ENCODE measurements around the gene C19orf38. TPM values are rescaled to one million over a fixed set of nuclear protein-coding genes. Genes with fewer than 3 reads are reported as not detected.
"Not testable (repeated sequence)": the region's sequence is repeated elsewhere in the genome, so short reads cannot be mapped to it uniquely, and the experiment has no call there.

C19orf38 gene
- total RNA-seq, 1 donor: 71.8 TPM

DNA sequence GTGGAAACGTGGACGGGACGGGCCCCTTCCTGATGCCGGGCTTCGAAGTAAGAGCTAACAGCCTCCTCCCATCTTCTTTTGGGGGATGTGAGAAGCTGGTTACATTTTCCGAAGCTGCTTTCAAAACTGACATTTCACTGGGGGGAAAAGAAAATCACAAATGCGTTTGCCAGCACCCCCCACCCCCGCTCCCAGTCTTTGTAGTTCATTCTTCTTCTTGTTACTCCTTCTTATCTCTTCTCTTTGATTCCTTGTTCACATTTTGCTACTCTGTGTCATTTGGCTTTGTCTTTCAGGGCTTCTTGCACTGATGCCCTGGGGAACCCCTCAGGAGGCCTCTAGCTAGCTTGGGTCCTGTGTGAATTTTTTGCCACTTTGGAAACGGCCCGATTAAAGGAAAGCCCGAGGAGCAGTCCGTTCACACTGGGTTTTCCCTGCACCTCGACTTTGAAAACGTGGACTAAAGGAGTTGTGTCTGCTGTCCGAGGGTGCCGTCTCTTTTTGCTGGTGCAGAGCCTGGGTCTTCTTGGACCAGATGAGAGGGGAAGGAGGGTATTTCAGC lies 24.4 kb downstream of the C19orf38 start:
- Histone ChIP-seq H3K4me1 (ENCODE audit: insufficient read depth, low read length) (peaks cover 51% of the 10 kb centered on the region), H3K9me3 (ENCODE audit: low read depth, low read length) (no peaks in the 10 kb centered on the region), H3K4me3 (ENCODE audit: low read length) (peak overlapping the region; percentile 46), H3K27me3 (ENCODE audit: insufficient read depth, low read length) (no peaks in the 10 kb centered on the region)

GRCh38 chr19:10874024-10874423 lies 25.8 kb downstream of the C19orf38 start:
- peaks cover 49% of the 10 kb centered on the region for H3K4me1 ChIP-seq (ENCODE audit: insufficient read depth, low read length)
- H3K9me3 ChIP-seq (ENCODE audit: low read depth, low read length): no peaks in the 10 kb centered on the region
- H3K4me3 ChIP-seq (ENCODE audit: low read length): no peak overlapping the region
- H3K27me3 ChIP-seq (ENCODE audit: insufficient read depth, low read length): no peaks in the 10 kb centered on the region

DNA sequence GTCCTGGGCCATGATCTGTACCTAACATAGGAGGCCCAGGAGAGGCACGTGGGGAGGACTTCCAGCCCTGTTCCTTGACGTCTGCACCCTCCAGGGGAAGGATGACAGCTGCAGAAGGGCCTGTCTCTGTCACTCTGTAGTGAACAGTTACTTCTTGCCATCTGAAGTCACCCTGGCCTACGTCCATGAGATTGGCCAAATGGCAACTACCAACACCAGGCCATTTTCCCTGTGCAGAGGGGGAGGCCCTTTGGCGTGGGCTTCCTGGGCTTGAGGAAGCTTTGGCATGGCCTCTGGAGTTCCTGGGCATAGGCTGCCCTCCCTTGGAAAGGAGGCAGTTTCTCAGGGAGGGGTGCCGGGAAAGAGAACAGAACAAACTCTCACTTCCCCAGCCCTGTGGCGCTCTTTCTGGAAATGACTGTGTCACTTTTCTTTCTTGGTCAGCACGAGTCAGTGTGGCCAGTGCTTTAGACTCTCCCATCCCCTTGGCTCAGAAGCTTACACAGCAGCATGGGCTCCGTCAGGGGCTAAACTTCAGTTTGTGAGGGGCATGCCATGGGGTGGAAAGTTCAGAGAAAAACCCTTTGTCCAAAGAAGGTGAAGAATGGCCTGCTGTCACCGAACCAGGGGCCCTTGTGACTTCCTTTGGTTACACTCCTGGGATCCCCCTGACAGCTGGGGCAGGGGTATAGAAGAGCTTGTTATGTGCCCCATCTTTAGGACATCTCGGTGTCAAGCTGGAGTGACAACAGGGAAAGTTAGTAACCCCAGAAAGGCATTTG lies 28.4 kb downstream of the C19orf38 start:
- Histone ChIP-seq H3K27me3 (ENCODE audit: insufficient read depth, low read length) (no peaks in the 10 kb centered on the region), H3K9me3 (ENCODE audit: low read depth, low read length) (no peaks in the 10 kb centered on the region), H3K4me1 (ENCODE audit: insufficient read depth, low read length) (peaks cover 45% of the 10 kb centered on the region), H3K4me3 (ENCODE audit: low read length) (no peak overlapping the region)

DNA sequence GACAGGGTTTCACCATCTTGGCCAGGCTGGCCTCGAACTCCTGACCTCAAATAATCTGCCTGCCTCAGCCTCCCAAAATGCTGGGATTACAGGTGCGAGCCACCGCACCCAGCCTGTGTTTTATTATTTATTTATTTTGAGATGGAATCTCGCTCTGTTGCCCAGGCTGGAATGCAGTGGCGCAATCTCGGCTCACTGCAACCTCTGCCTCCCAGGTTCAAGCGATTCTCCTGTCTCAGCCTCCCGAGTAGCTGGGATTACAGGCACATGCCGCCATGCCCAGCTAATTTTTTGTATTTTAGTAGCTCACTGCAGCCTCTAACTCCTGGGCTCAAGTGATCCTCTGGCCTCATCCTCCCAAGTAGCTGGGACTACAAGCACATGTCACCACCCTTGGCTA lies 29.4 kb downstream of the C19orf38 start:
- H3K27me3 ChIP-seq (ENCODE audit: insufficient read depth, low read length); H3K4me3 ChIP-seq (ENCODE audit: low read length); H3K9me3 ChIP-seq (ENCODE audit: low read depth, low read length): not testable (repeated sequence)
- H3K4me1 ChIP-seq (ENCODE audit: insufficient read depth, low read length): peaks cover 39% of the 10 kb centered on the region

- Histone ChIP-seq H3K9me3 (ENCODE audit: low read depth, low read length) (no peaks in the 10 kb centered on the region), H3K4me3 (ENCODE audit: low read length) (no peak overlapping the region), H3K4me1 (ENCODE audit: insufficient read depth, low read length) (peaks cover 33% of the 10 kb centered on the region), H3K27me3 (ENCODE audit: insufficient read depth, low read length) (no peaks in the 10 kb centered on the region)
Observed at GRCh38 chr19:10878253-10878652, 30.0 kb downstream of the C19orf38 start.

DNA sequence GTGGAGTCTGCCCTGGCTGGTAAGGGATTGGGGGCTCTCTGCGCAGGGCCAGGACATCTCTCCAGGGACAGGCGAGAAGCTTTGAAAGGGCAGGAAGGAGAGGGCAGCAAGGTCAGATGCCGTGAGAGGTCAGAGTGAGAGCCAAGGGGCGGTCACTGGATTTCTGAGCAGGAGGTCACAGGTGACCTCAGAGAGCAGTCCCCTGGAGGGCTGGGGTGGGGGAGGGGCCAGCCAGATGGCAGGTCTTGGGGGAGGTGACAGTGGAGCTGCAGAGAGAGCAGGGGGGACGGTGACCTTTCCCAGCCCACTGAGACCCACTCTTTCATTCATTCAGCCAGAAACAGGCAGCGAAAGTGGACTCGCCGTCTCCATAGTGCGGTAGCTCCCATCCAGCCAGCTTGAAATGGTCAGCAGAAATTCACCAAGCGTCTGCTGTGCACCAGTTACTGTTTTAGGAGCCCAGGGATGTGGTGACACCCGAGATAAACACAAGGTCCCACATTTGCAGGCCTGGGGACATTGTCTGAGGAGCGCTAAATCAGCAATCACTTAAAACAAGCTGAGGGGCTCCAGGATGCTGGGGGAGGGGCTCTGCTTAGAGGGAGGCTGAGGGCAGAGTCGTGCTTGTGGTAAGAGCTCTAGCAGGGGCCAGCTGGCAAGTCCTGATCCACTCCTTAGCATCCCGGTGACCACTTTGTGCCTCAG lies 33.3 kb downstream of the C19orf38 start:
- no peak overlapping the region for H3K4me3 ChIP-seq (ENCODE audit: low read length)
- H3K9me3 ChIP-seq (ENCODE audit: low read depth, low read length): no peaks in the 10 kb centered on the region
- peaks cover 24% of the 10 kb centered on the region for H3K4me1 ChIP-seq (ENCODE audit: insufficient read depth, low read length)
- H3K27me3 ChIP-seq (ENCODE audit: insufficient read depth, low read length): no peaks in the 10 kb centered on the region

- Histone ChIP-seq H3K4me3 (ENCODE audit: low read length) (no peak overlapping the region), H3K27me3 (ENCODE audit: insufficient read depth, low read length) (no peaks in the 10 kb centered on the region), H3K4me1 (ENCODE audit: insufficient read depth, low read length) (peaks cover 19% of the 10 kb centered on the region)
Observed at GRCh38 chr19:10882108-10882457, 33.9 kb downstream of the C19orf38 start.

DNA sequence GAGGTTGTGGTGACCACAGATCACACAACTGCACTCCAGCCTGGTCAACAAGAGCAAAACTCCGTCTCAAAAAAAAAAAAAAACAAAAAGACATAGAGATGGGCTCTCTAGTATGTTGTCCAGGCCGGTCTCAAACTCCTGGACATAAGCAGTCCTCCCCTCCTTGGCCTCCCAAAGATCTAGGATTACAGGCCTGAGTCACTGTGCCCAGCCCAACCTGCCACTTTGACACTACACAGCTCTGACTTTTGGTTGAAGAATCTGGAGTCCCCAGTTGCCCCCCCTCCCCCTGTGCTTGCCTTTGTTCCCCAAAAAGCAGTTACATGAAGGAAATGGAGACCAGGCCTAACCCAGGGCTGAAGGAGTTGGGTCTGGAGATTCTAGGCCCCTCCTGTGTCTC lies 36.1 kb downstream of the C19orf38 start:
- Histone ChIP-seq H3K4me1 (ENCODE audit: insufficient read depth, low read length) (peaks cover 2% of the 10 kb centered on the region), H3K9me3 (ENCODE audit: low read depth, low read length) (no peaks in the 10 kb centered on the region), H3K4me3 (ENCODE audit: low read length) (no peak overlapping the region), H3K27me3 (ENCODE audit: insufficient read depth, low read length) (no peaks in the 10 kb centered on the region)

More at GRCh38 chr19:10882108-10882457, 33.9 kb downstream of the C19orf38 start:
- H3K9me3 ChIP-seq (ENCODE audit: low read depth, low read length): no peaks in the 10 kb centered on the region

GRCh38 chr19:10885201-10886169 lies 37.3 kb downstream of the C19orf38 start:
- H3K4me3 ChIP-seq (ENCODE audit: low read length): no peak overlapping the region
- no peaks in the 10 kb centered on the region for H3K27me3 ChIP-seq (ENCODE audit: insufficient read depth, low read length)
- H3K4me1 ChIP-seq (ENCODE audit: insufficient read depth, low read length): no peaks in the 10 kb centered on the region
- H3K9me3 ChIP-seq (ENCODE audit: low read depth, low read length): no peaks in the 10 kb centered on the region

DNA sequence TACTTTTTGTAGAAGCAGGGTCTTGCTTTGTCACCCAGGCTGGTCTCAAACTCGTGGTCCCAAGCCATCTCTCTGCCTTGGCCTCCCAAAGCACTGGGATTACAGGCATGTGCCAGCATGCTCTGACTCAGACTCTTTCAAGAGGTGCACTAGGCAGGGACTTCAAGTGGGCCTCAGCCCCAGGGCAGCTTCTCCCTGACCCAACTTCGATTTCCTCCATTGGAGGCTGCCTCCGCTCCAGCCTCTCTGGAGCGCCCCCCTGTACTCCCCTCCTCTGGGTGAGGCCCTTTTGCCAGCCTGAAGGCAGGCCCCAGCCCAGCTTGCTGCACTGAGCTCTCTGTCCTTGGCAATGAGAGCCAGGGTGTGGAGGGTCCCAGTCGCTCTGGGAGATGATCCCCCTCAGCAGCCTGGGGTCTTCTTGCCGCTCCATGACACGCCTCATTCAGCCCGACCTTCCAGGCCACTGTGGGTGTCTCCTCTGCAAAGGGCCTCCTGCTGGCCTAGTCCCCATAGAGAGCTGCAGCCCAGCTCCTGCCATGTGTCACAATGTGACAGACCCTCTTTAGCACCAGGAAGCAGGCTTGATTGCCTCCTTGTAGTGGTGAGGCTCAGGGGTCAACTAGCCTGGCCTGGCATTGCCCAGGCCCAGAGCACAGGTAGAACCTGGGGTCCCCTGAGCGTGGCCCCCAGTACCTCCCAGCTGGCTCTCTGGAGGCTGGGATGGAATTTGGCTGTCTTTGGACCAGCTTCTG lies 39.6 kb downstream of the C19orf38 start:
- Histone ChIP-seq H3K4me3 (ENCODE audit: low read length) (no peak overlapping the region), H3K4me1 (ENCODE audit: insufficient read depth, low read length) (no peaks in the 10 kb centered on the region), H3K27me3 (ENCODE audit: insufficient read depth, low read length) (no peaks in the 10 kb centered on the region), H3K9me3 (ENCODE audit: low read depth, low read length) (no peaks in the 10 kb centered on the region)

GRCh38 chr19:10888421-10888866 lies 40.2 kb downstream of the C19orf38 start:
- H3K27me3 ChIP-seq (ENCODE audit: insufficient read depth, low read length): no peaks in the 10 kb centered on the region
- H3K4me1 ChIP-seq (ENCODE audit: insufficient read depth, low read length): no peaks in the 10 kb centered on the region
- H3K9me3 ChIP-seq (ENCODE audit: low read depth, low read length): no peaks in the 10 kb centered on the region
- no peak overlapping the region for H3K4me3 ChIP-seq (ENCODE audit: low read length)

DNA sequence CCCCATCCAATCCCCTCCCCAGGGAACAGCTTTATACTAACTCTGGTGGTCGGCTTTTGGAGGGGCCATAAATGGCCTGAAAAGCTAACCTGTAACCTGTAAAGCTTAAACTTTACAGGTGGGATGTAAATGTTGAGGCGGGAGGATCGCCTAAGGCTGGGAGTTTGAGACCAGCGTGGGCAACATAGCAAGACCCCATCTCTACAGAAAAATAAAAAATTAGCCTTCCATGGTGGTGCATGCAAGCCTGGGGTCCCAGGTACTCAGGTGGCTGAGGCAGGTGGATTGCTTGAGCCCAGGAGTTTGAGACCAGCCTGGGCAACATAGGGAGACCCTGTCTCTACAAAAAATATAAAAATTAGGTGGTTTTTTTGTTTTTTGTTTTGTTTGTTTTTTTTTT lies 41.7 kb downstream of the C19orf38 start:
- Histone ChIP-seq H3K9me3 (ENCODE audit: low read depth, low read length) (no peaks in the 10 kb centered on the region), H3K4me1 (ENCODE audit: insufficient read depth, low read length) (no peaks in the 10 kb centered on the region), H3K27me3 (ENCODE audit: insufficient read depth, low read length) (no peaks in the 10 kb centered on the region), H3K4me3 (ENCODE audit: low read length) (no peak overlapping the region)

DNA sequence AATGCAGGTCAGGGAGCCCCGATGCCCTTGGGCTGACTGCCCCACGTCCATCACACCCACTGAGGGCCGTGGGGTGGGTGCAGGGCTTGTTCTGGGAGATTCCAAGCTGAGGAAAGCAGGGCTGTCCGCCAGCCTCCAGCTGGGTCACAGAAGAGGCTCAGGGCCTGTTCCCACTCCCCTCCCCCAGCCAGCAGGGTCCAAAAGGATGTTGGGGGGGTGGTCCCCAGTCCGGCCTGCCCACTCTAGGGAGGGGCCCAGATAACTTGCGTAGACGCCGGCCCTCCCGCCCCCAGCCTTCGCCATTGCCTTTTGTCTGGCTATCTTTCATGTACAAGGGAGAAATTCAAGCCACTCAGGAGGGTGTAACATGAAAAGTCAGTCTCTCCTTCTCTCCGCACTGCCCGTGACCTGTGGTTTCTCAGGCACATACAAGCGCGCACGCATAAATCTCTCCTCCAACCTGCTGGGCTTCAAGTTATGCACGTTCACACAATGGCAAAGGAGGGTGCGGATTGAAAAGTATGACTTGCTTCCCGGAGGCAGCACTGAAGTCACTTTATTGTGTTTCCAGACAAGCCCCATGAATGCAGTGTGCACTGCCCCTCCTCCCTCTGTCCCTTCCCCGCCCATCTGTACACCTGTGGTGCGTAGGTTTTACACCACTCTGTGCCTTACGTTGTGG lies 43.3 kb downstream of the C19orf38 start:
- no peak overlapping the region for H3K4me3 ChIP-seq (ENCODE audit: low read length)
- H3K9me3 ChIP-seq (ENCODE audit: low read depth, low read length): no peaks in the 10 kb centered on the region
- no peaks in the 10 kb centered on the region for H3K27me3 ChIP-seq (ENCODE audit: insufficient read depth, low read length)
- no peaks in the 10 kb centered on the region for H3K4me1 ChIP-seq (ENCODE audit: insufficient read depth, low read length)

- Histone ChIP-seq H3K4me3 (ENCODE audit: low read length) (no peak overlapping the region), H3K4me1 (ENCODE audit: insufficient read depth, low read length) (no peaks in the 10 kb centered on the region), H3K27me3 (ENCODE audit: insufficient read depth, low read length) (no peaks in the 10 kb centered on the region)
Observed at GRCh38 chr19:10892256-10892655, 44.0 kb downstream of the C19orf38 start.

More at GRCh38 chr19:10892256-10892655, 44.0 kb downstream of the C19orf38 start:
- no peaks in the 10 kb centered on the region for H3K9me3 ChIP-seq (ENCODE audit: low read depth, low read length)

Measured in mononuclear cell (primary cell).